Ovary (tissue), 3 donors: ENCODE data around the gene CLBA1.

Experiments
- EP300 ChIP-seq: sonication (generic); formaldehyde crosslinking; IDR thresholded peaks from one replicate; pipeline ENCODE4 v1.6.1; 2017; ENCODE audit warnings: antibody characterized with exemption
- POLR2A ChIP-seq: fragments of 450-650 bp; IDR thresholded peaks from one replicate; pipeline ENCODE4 v1.6.1; 2017; ENCODE audit warnings: antibody characterized with exemption, mild to moderate bottlenecking, moderate library complexity
- TF ChIP-seq, protein P1 (sequence below), 3 donors: fragments of 450-650 bp in 2 of 3; fragments of 200-600 bp in 1 of 3; IDR thresholded peaks; one replicate each; pipeline versions ENCODE4 v1.5.1 to v1.8.0; 2016 to 2022; ENCODE audit warnings: antibody characterized with exemption in 3 of 3, mild to moderate bottlenecking in 1 of 3
- donor health status: DM: no; HTN: no; CAD: no.

DNA sequence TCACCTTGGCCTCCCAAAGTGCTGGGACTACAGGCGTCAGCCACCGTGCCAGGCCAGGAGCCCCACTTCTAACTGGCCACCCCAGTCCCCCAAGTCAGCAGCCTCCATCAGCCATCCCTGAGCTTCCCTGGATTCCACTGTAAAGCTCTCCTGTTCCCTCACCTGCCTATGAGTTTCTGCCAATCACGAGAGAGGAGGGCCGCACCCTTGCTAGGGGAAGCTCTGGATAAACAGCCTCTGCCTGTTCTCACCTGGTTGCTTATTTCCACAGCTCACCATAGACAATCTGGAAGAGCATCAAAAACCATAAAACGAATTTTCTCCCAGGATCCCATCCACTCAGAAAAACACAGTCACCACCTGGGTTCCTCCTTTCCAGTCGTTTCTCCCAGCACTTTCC, 30.3 kb downstream of the CLBA1 start:
- TF ChIP-seq, protein P1, sequence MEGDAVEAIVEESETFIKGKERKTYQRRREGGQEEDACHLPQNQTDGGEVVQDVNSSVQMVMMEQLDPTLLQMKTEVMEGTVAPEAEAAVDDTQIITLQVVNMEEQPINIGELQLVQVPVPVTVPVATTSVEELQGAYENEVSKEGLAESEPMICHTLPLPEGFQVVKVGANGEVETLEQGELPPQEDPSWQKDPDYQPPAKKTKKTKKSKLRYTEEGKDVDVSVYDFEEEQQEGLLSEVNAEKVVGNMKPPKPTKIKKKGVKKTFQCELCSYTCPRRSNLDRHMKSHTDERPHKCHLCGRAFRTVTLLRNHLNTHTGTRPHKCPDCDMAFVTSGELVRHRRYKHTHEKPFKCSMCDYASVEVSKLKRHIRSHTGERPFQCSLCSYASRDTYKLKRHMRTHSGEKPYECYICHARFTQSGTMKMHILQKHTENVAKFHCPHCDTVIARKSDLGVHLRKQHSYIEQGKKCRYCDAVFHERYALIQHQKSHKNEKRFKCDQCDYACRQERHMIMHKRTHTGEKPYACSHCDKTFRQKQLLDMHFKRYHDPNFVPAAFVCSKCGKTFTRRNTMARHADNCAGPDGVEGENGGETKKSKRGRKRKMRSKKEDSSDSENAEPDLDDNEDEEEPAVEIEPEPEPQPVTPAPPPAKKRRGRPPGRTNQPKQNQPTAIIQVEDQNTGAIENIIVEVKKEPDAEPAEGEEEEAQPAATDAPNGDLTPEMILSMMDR (IDR thresholded peaks at IDR 0.05), result no peak
- no peak for TF ChIP-seq EP300
- TF ChIP-seq POLR2A, result no peak
